HG03196 (cell line): ENCODE results near the gene PPIB.
"Not testable (repeated sequence)": the region's sequence is repeated elsewhere in the genome, so short reads cannot be mapped to it uniquely, and the experiment has no call there.

ENCODE experiments used
- ATAC-seq: cut with Tn5 transposase; IDR thresholded peaks from one replicate; pipeline ENCODE4 v1.9.1; 2021; ENCODE audit not compliant: unreplicated experiment

Gene PPIB

DNA sequence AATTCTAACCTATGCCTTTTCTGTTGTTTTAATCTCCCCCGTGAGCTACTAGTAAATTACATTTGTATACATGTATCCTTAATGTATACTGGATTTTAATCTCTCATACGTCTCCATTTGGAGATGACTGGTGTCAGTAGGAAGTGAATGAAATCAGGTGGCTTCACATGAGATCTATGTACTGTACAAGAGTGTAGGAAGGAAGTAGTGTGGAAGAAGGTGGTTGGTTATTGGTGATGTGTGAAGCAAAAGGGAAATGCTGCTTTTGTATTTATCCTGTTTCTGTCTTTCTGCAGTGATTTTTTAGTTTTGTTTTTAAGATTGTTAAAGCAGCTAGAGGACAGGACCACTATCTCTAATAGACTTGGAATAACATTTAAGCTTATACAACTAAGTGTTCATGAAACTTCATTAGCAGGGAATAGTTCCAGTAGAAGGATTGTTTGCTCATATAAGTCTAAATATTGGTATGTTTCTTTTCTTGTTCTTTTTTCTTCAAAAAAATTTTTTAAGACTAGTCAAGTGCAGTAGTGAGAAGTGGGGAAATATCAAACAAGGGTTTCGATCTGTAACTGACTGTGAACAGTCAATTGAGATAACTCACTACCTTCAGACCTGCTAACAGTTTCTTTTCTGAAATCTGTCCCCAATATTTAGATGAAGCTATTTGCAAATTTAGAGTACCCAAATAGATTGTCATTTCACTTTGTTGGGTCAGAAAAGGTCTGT, 51.7 kb downstream of the PPIB start:
- peak; percentile 50 for ATAC-seq

DNA sequence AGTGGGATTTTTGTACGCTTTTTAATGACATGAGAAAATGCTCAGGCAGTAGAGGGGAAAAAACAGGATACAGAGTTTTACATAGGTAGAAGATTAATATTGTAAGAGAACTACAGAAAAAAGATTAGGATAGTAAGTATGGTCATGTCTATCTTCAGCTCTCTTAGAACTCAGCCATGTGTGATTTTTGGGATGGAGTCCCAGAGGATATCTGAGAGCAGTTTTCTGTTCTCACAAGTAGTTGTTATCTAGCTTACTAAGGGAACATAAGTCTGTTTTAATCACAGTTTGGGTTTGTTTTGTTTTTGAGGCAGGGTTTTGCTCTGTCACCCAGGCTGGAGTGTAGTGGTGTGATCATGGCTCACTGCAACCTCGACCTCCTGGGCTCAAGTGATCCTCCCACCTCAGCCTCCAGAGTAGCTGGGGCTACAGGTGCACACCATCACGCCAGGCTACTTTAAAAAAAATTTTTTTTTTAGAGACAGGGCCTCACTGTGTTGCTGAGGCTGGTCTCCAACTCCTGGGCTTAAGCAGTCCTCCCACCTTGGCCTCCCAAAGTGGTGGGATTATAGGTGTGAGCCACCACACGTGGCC, 52.6 kb downstream of the PPIB start:
- not testable (repeated sequence) for ATAC-seq

DNA sequence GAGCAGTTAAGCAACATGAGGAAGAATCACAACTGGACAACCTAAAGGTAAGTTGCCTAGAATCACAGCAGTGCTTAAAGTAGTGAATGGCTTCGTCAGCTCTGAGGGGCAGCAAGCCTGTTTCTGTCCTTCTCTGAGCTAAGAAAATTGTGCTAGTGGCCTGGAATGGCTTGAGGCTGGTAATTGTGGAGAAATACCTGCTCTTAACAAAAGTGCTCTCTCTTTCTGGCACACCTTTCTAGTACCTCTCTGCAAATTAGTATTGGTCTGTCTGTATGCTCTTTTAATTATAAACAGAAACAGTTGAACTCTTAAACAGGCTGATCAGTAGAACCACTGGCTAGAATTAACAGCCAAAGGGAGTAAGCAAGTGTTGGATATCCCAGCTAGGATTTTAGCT, 55.5 kb downstream of the PPIB start:
- no peak for ATAC-seq
